ENCODE results near the gene NT5M. TPM values are rescaled to one million over a fixed set of nuclear protein-coding genes. Genes with fewer than 3 reads are reported as not detected.

Gene NT5M
- total RNA-seq, 1 donor from 2014 or later = 5.8 TPM

GRCh38 chr17:17345686-17346427 lies 42.7 kb downstream of the NT5M start:
- Mint-ChIP-seq H3K9me3 (ENCODE audit: unreplicated experiment) (no peaks in the 10 kb centered on the region), H3K36me3 (ENCODE audit: low read depth, unreplicated experiment) (no peaks in the 10 kb centered on the region), H3K4me1 (ENCODE audit: unreplicated experiment) (no peaks in the 10 kb centered on the region), H3K4me3 (ENCODE audit: unreplicated experiment) (no peak overlapping the region), H3K27me3 (ENCODE audit: unreplicated experiment) (no peaks in the 10 kb centered on the region), H3K27ac (ENCODE audit: unreplicated experiment) (no peak overlapping the region)
- DNase-seq (ENCODE audit: low spot score) = no peak
- TF ChIP-seq CTCF (IDR thresholded peaks at IDR 0.05; ENCODE audit: unreplicated experiment) = no peak

GRCh38 chr17:17346428-17347233 lies 43.5 kb downstream of the NT5M start:
- H3K4me3 Mint-ChIP-seq (ENCODE audit: unreplicated experiment) = no peak overlapping the region
- no peak for TF ChIP-seq CTCF (IDR thresholded peaks at IDR 0.05; ENCODE audit: unreplicated experiment)
- H3K27ac Mint-ChIP-seq (ENCODE audit: unreplicated experiment) = no peak overlapping the region
- H3K9me3 Mint-ChIP-seq (ENCODE audit: unreplicated experiment) = no peaks in the 10 kb centered on the region
- no peaks in the 10 kb centered on the region for H3K27me3 Mint-ChIP-seq (ENCODE audit: unreplicated experiment)
- H3K36me3 Mint-ChIP-seq (ENCODE audit: low read depth, unreplicated experiment) = no peaks in the 10 kb centered on the region
- no peaks in the 10 kb centered on the region for H3K4me1 Mint-ChIP-seq (ENCODE audit: unreplicated experiment)
- DNase-seq (ENCODE audit: low spot score) = no peak

GRCh38 chr17:17347234-17347955 lies 44.2 kb downstream of the NT5M start:
- Mint-ChIP-seq H3K4me3 (ENCODE audit: unreplicated experiment) (no peak overlapping the region), H3K9me3 (ENCODE audit: unreplicated experiment) (no peaks in the 10 kb centered on the region), H3K4me1 (ENCODE audit: unreplicated experiment) (no peaks in the 10 kb centered on the region), H3K27ac (ENCODE audit: unreplicated experiment) (no peak overlapping the region), H3K27me3 (ENCODE audit: unreplicated experiment) (no peaks in the 10 kb centered on the region), H3K36me3 (ENCODE audit: low read depth, unreplicated experiment) (no peaks in the 10 kb centered on the region)
- DNase-seq (ENCODE audit: low spot score) = no peak
- no peak for TF ChIP-seq CTCF (IDR thresholded peaks at IDR 0.05; ENCODE audit: unreplicated experiment)

- H3K4me3 Mint-ChIP-seq (ENCODE audit: unreplicated experiment) = no peak overlapping the region
- no peak overlapping the region for H3K27ac Mint-ChIP-seq (ENCODE audit: unreplicated experiment)
- no peaks in the 10 kb centered on the region for H3K4me1 Mint-ChIP-seq (ENCODE audit: unreplicated experiment)
- TF ChIP-seq CTCF (IDR thresholded peaks at IDR 0.05; ENCODE audit: unreplicated experiment) = no peak
- no peaks in the 10 kb centered on the region for H3K36me3 Mint-ChIP-seq (ENCODE audit: low read depth, unreplicated experiment)
- DNase-seq (ENCODE audit: low spot score) = no peak
- no peaks in the 10 kb centered on the region for H3K9me3 Mint-ChIP-seq (ENCODE audit: unreplicated experiment)
- peaks cover 1% of the 10 kb centered on the region for H3K27me3 Mint-ChIP-seq (ENCODE audit: unreplicated experiment)
Observed at GRCh38 chr17:17347956-17348871, 45.0 kb downstream of the NT5M start.

All from endothelial cell (in vitro differentiated cells).